ENCODE results near the gene PSMD12.

The PSMD12 gene

GRCh38 chr17:67289181-67289876, 77.0 kb downstream of the PSMD12 start:
- Mint-ChIP-seq H3K4me3 (no peak overlapping the region), H3K36me3 (ENCODE audit: low read depth) (no peaks in the 10 kb centered on the region), H3K27me3 (ENCODE audit: low read depth, poor library complexity) (peaks cover 8% of the 10 kb centered on the region), H3K9me3 (no peaks in the 10 kb centered on the region), H3K27ac (no peak overlapping the region), H3K4me1 (peaks cover 23% of the 10 kb centered on the region)
- DNase-seq = peak; percentile 22
- TF ChIP-seq, protein P1, sequence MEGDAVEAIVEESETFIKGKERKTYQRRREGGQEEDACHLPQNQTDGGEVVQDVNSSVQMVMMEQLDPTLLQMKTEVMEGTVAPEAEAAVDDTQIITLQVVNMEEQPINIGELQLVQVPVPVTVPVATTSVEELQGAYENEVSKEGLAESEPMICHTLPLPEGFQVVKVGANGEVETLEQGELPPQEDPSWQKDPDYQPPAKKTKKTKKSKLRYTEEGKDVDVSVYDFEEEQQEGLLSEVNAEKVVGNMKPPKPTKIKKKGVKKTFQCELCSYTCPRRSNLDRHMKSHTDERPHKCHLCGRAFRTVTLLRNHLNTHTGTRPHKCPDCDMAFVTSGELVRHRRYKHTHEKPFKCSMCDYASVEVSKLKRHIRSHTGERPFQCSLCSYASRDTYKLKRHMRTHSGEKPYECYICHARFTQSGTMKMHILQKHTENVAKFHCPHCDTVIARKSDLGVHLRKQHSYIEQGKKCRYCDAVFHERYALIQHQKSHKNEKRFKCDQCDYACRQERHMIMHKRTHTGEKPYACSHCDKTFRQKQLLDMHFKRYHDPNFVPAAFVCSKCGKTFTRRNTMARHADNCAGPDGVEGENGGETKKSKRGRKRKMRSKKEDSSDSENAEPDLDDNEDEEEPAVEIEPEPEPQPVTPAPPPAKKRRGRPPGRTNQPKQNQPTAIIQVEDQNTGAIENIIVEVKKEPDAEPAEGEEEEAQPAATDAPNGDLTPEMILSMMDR (IDR thresholded peaks at IDR 0.05) = no peak

Measured in nephron progenitor cell (in vitro differentiated cells).